K562 (cell line): Measurements from ENCODE around the gene CNOT6L. TPM values are rescaled to one million over a fixed set of nuclear protein-coding genes. Genes with fewer than 3 reads are reported as not detected.

Experiments used
- HDAC1 ChIP-seq, 2 experiments: fragments of 450-650 bp; IDR thresholded peaks; 2 replicates each; pipeline ENCODE4 v1.6.1; 2016 to 2017; ENCODE audit warnings: inconsistent platforms in 1 of 2, mild to moderate bottlenecking in 1 of 2, moderate library complexity in 1 of 2
- ILK ChIP-seq: fragments of 450-650 bp; IDR thresholded peaks from 2 replicates; pipeline ENCODE4 v1.6.1; 2016; ENCODE audit warnings: missing genetic modification characterization, low read depth, mild to moderate bottlenecking, missing compliant biosample characterization, moderate library complexity, borderline replicate concordance
- KDM2B ChIP-seq: fragments of 250-450 bp; sonication (Bioruptor Pico); IDR thresholded peaks from 2 replicates; pipeline ENCODE4 v1.8.0; 2021; ENCODE audit warnings: mild to moderate bottlenecking, moderate library complexity
- MAZ ChIP-seq, 2 experiments: fragments of 450-650 bp in 1 of 2; sonication (generic) in 1 of 2; formaldehyde crosslinking; IDR thresholded peaks in 1 of 2; conservative IDR thresholded peaks in 1 of 2; 2 replicates each; pipeline versions ENCODE4 v1.4.0 to v1.5.0; 2020; ENCODE audit warnings: mild to moderate bottlenecking in 1 of 2, missing genetic modification reagents in 1 of 2
- MEIS2 ChIP-seq: fragments of 450-650 bp; IDR thresholded peaks from 2 replicates; pipeline ENCODE4 v1.6.1; 2014; ENCODE audit warnings: mild to moderate bottlenecking; ENCODE audit not compliant: partially characterized antibody
- MTA2 ChIP-seq: fragments of 450-650 bp; IDR thresholded peaks from 2 replicates; pipeline ENCODE4 v1.6.1; 2016; ENCODE audit warnings: low read depth
- TAL1 ChIP-seq: fragments of 450-650 bp; IDR thresholded peaks from 2 replicates; pipeline ENCODE4 v1.6.1; 2016; ENCODE audit warnings: mild to moderate bottlenecking
- ZFP36 ChIP-seq: fragments of 150-350 bp; IDR thresholded peaks from 2 replicates; pipeline ENCODE4 v1.6.1; 2018; ENCODE audit warnings: low read length, low read depth; ENCODE audit not compliant: partially characterized antibody
- ZFX ChIP-seq: sonication (generic); formaldehyde crosslinking; IDR thresholded peaks from 2 replicates; pipeline ENCODE4 v1.8.0; 2022; ENCODE audit warnings: mild to moderate bottlenecking, missing genetic modification reagents, moderate library complexity
- polyA plus RNA-seq, 8 experiments: library from polyadenylated mRNA; depleted of rRNA in 4 of 8; stranded (reverse) in 5 of 8; unstranded in 3 of 8; fragments of >200 nt; fragmentation: Nextera tagmentation in 2 of 8; fragmentation: Illumina TruSeq in 1 of 8; extraction: Ambion mirVana in 2 of 8; extraction: Trizol in 1 of 8; gene quantifications; 2 replicates each; pipeline versions ENCODE4 v1.2.1 to v1.2.3, GENCODE V29; 2011 to 2014; ENCODE audit warnings: inconsistent platforms in 1 of 8, missing spikeins in 1 of 8
- total RNA-seq, 7 experiments: library from RNA; depleted of rRNA in 6 of 7; stranded (reverse); fragments of >200 nt in 6 of 7; fragmentation: Illumina TruSeq in 2 of 7; extraction: Trizol in 2 of 7; gene quantifications; 2 replicates each; pipeline versions ENCODE4 v1.2.1 to v1.2.3, GENCODE V29; 2011 to 2021; ENCODE audit warnings: low replicate concordance in 1 of 7
- TF ChIP-seq, protein P1 (sequence below): fragments of 450-650 bp; IDR thresholded peaks from 2 replicates; pipeline ENCODE4 v1.6.1; 2016; ENCODE audit warnings: mild to moderate bottlenecking, moderate library complexity
- TF ChIP-seq, protein P2 (sequence below): fragments of 200-800 bp; sonication (Bioruptor generic); IDR thresholded peaks from 2 replicates; pipeline ENCODE4 v1.6.1; 2017; ENCODE audit warnings: missing genetic modification characterization, missing compliant biosample characterization
- TF ChIP-seq, protein P3 (sequence below): sonication (generic); formaldehyde crosslinking; IDR thresholded peaks from 2 replicates; pipeline ENCODE4 v1.8.0; 2022; ENCODE audit warnings: mild to moderate bottlenecking, missing genetic modification reagents, borderline replicate concordance

CNOT6L gene
- total and polyA plus RNA-seq, 9 of the 15 experiments (the other 6 are each of a cell fraction or from before 2014, with no cell fraction given) = 3.7 to 27.9 (median 6.5) TPM

GRCh38 chr4:77818602-77819403, at the start of gene CNOT6L (continued):
- TF ChIP-seq, protein P1, sequence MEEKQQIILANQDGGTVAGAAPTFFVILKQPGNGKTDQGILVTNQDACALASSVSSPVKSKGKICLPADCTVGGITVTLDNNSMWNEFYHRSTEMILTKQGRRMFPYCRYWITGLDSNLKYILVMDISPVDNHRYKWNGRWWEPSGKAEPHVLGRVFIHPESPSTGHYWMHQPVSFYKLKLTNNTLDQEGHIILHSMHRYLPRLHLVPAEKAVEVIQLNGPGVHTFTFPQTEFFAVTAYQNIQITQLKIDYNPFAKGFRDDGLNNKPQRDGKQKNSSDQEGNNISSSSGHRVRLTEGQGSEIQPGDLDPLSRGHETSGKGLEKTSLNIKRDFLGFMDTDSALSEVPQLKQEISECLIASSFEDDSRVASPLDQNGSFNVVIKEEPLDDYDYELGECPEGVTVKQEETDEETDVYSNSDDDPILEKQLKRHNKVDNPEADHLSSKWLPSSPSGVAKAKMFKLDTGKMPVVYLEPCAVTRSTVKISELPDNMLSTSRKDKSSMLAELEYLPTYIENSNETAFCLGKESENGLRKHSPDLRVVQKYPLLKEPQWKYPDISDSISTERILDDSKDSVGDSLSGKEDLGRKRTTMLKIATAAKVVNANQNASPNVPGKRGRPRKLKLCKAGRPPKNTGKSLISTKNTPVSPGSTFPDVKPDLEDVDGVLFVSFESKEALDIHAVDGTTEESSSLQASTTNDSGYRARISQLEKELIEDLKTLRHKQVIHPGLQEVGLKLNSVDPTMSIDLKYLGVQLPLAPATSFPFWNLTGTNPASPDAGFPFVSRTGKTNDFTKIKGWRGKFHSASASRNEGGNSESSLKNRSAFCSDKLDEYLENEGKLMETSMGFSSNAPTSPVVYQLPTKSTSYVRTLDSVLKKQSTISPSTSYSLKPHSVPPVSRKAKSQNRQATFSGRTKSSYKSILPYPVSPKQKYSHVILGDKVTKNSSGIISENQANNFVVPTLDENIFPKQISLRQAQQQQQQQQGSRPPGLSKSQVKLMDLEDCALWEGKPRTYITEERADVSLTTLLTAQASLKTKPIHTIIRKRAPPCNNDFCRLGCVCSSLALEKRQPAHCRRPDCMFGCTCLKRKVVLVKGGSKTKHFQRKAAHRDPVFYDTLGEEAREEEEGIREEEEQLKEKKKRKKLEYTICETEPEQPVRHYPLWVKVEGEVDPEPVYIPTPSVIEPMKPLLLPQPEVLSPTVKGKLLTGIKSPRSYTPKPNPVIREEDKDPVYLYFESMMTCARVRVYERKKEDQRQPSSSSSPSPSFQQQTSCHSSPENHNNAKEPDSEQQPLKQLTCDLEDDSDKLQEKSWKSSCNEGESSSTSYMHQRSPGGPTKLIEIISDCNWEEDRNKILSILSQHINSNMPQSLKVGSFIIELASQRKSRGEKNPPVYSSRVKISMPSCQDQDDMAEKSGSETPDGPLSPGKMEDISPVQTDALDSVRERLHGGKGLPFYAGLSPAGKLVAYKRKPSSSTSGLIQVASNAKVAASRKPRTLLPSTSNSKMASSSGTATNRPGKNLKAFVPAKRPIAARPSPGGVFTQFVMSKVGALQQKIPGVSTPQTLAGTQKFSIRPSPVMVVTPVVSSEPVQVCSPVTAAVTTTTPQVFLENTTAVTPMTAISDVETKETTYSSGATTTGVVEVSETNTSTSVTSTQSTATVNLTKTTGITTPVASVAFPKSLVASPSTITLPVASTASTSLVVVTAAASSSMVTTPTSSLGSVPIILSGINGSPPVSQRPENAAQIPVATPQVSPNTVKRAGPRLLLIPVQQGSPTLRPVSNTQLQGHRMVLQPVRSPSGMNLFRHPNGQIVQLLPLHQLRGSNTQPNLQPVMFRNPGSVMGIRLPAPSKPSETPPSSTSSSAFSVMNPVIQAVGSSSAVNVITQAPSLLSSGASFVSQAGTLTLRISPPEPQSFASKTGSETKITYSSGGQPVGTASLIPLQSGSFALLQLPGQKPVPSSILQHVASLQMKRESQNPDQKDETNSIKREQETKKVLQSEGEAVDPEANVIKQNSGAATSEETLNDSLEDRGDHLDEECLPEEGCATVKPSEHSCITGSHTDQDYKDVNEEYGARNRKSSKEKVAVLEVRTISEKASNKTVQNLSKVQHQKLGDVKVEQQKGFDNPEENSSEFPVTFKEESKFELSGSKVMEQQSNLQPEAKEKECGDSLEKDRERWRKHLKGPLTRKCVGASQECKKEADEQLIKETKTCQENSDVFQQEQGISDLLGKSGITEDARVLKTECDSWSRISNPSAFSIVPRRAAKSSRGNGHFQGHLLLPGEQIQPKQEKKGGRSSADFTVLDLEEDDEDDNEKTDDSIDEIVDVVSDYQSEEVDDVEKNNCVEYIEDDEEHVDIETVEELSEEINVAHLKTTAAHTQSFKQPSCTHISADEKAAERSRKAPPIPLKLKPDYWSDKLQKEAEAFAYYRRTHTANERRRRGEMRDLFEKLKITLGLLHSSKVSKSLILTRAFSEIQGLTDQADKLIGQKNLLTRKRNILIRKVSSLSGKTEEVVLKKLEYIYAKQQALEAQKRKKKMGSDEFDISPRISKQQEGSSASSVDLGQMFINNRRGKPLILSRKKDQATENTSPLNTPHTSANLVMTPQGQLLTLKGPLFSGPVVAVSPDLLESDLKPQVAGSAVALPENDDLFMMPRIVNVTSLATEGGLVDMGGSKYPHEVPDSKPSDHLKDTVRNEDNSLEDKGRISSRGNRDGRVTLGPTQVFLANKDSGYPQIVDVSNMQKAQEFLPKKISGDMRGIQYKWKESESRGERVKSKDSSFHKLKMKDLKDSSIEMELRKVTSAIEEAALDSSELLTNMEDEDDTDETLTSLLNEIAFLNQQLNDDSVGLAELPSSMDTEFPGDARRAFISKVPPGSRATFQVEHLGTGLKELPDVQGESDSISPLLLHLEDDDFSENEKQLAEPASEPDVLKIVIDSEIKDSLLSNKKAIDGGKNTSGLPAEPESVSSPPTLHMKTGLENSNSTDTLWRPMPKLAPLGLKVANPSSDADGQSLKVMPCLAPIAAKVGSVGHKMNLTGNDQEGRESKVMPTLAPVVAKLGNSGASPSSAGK = no peak
- TF ChIP-seq ZFP36 (no peak), HDAC1 (IDR thresholded peaks at IDR 0.05) (peak in 1 of 2 experiments; percentile 67; a peak in 2 of 4 replicates), TAL1 (no peak), MTA2 (no peak), MAZ (CRISPR knock-in tag; conservative IDR thresholded peaks at IDR 0.05 in 1 of 2, IDR thresholded peaks at IDR 0.05 in 1 of 2) (peak; percentile 35 to 58; a peak in 2 of 4 replicates), ZFX (CRISPR knock-in tag) (peak; percentile 87), KDM2B (CRISPR knock-in tag) (no peak), ILK (tag) (no peak), MEIS2 (no peak)
- TF ChIP-seq, protein P2, sequence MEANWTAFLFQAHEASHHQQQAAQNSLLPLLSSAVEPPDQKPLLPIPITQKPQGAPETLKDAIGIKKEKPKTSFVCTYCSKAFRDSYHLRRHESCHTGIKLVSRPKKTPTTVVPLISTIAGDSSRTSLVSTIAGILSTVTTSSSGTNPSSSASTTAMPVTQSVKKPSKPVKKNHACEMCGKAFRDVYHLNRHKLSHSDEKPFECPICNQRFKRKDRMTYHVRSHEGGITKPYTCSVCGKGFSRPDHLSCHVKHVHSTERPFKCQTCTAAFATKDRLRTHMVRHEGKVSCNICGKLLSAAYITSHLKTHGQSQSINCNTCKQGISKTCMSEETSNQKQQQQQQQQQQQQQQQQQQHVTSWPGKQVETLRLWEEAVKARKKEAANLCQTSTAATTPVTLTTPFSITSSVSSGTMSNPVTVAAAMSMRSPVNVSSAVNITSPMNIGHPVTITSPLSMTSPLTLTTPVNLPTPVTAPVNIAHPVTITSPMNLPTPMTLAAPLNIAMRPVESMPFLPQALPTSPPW (CRISPR knock-in tag) = no peak
- TF ChIP-seq, protein P3, sequence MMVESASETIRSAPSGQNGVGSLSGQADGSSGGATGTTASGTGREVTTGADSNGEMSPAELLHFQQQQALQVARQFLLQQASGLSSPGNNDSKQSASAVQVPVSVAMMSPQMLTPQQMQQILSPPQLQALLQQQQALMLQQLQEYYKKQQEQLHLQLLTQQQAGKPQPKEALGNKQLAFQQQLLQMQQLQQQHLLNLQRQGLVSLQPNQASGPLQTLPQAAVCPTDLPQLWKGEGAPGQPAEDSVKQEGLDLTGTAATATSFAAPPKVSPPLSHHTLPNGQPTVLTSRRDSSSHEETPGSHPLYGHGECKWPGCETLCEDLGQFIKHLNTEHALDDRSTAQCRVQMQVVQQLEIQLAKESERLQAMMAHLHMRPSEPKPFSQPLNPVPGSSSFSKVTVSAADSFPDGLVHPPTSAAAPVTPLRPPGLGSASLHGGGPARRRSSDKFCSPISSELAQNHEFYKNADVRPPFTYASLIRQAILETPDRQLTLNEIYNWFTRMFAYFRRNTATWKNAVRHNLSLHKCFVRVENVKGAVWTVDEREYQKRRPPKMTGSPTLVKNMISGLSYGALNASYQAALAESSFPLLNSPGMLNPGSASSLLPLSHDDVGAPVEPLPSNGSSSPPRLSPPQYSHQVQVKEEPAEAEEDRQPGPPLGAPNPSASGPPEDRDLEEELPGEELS = no peak
